ENCODE results near the gene IL1R1.
"Not testable (repeated sequence)": the region's sequence is repeated elsewhere in the genome, so short reads cannot be mapped to it uniquely, and the experiment has no call there.

Gene IL1R1

DNA sequence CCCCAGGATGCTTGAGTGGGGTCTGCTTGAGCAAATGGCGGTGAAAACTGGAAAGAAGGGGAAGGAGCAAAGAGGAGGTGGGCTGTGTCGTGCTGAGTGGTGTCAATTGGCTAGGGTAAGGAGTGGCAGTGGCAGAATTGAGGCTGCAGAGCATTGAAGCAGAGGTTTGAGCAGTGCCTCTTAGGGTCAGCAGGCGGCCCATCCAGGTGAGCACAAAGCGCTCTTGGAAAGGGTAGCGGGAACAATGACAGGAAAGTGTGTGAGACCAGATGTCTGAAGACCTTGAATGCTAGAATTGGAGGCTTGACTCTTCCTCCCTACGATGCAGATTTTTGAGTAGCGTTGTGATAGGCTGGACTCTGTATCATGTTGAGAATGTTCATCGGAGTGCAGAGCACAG, 39.3 kb upstream of the IL1R1 start:
- H2AFZ ChIP-seq (ENCODE audit: low read length) = no peak overlapping the region
- H3K9ac ChIP-seq (ENCODE audit: low read length) = no peak overlapping the region
- H4K20me1 ChIP-seq (ENCODE audit: insufficient read depth, low read length) = no peaks in the 10 kb centered on the region
- no peaks in the 10 kb centered on the region for H3K4me1 ChIP-seq (ENCODE audit: insufficient read depth, low read length, severe bottlenecking)
- H3K27me3 ChIP-seq (ENCODE audit: insufficient read depth, low read length) = no peaks in the 10 kb centered on the region
- no peaks in the 10 kb centered on the region for H3K9me2 ChIP-seq (ENCODE audit: low read depth, low read length)
- H3K36me3 ChIP-seq (ENCODE audit: insufficient read depth, low read length) = no peaks in the 10 kb centered on the region
- no peaks in the 10 kb centered on the region for H3F3A ChIP-seq (ENCODE audit: insufficient read depth, low read length)
- H3K4me2 ChIP-seq (ENCODE audit: low read length) = no peak overlapping the region
- no peak overlapping the region for H3K27ac ChIP-seq (ENCODE audit: low read depth, low read length, poor library complexity, severe bottlenecking)
- no peaks in the 10 kb centered on the region for H3K79me2 ChIP-seq (ENCODE audit: insufficient read depth, low read length)
- no peaks in the 10 kb centered on the region for H3K9me3 ChIP-seq (ENCODE audit: low read length)
- no peak for TF ChIP-seq EZH2 (IDR thresholded peaks at IDR 0.05; ENCODE audit: borderline replicate concordance, low read length)
- TF ChIP-seq CTCF (IDR thresholded peaks at IDR 0.05; ENCODE audit: low read length) = no peak
- no peak overlapping the region for H3K4me3 ChIP-seq (ENCODE audit: low read depth, low read length, poor library complexity, severe bottlenecking)

- H3F3A ChIP-seq (ENCODE audit: insufficient read depth, low read length) = no peaks in the 10 kb centered on the region
- H3K4me1 ChIP-seq (ENCODE audit: insufficient read depth, low read length, severe bottlenecking) = no peaks in the 10 kb centered on the region
- H3K79me2 ChIP-seq (ENCODE audit: insufficient read depth, low read length) = no peaks in the 10 kb centered on the region
- no peak overlapping the region for H3K27ac ChIP-seq (ENCODE audit: low read depth, low read length, poor library complexity, severe bottlenecking)
- no peak overlapping the region for H3K4me2 ChIP-seq (ENCODE audit: low read length)
- TF ChIP-seq CTCF (IDR thresholded peaks at IDR 0.05; ENCODE audit: low read length) (no peak), EZH2 (IDR thresholded peaks at IDR 0.05; ENCODE audit: borderline replicate concordance, low read length) (no peak)
- H3K9ac ChIP-seq (ENCODE audit: low read length) = no peak overlapping the region
- H4K20me1 ChIP-seq (ENCODE audit: insufficient read depth, low read length) = no peaks in the 10 kb centered on the region
- H2AFZ ChIP-seq (ENCODE audit: low read length) = no peak overlapping the region
- no peaks in the 10 kb centered on the region for H3K36me3 ChIP-seq (ENCODE audit: insufficient read depth, low read length)
- no peaks in the 10 kb centered on the region for H3K9me3 ChIP-seq (ENCODE audit: low read length)
- H3K9me2 ChIP-seq (ENCODE audit: low read depth, low read length) = no peaks in the 10 kb centered on the region
- H3K27me3 ChIP-seq (ENCODE audit: insufficient read depth, low read length) = no peaks in the 10 kb centered on the region
- no peak overlapping the region for H3K4me3 ChIP-seq (ENCODE audit: low read depth, low read length, poor library complexity, severe bottlenecking)
These were observed 38.3 kb upstream of the IL1R1 start for GRCh38 chr2:102103992-102104871.

DNA sequence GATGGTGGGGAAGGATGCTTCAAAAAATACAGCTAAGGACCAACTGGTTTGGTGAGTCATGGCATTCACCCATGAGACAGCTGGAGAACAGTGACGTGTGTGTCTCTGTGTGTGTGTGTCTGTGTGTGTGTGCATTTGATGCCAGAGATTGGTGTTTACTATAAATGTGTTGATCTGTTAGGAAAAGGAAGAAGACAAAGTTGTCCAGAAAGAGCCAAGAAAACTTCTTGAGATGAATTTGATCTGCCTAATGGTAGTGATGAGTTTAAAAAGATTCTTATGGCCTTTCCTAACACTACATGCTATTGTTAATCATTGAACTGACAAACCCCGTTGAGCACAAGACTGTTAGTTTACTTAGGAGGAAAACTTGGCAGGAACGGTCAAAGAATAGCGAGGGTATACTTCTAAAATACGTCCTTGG, 36.4 kb upstream of the IL1R1 start:
- H3K36me3 ChIP-seq (ENCODE audit: insufficient read depth, low read length) = no peaks in the 10 kb centered on the region
- TF ChIP-seq EZH2 (IDR thresholded peaks at IDR 0.05; ENCODE audit: borderline replicate concordance, low read length) (no peak), CTCF (IDR thresholded peaks at IDR 0.05; ENCODE audit: low read length) (no peak)
- no peaks in the 10 kb centered on the region for H3F3A ChIP-seq (ENCODE audit: insufficient read depth, low read length)
- no peak overlapping the region for H2AFZ ChIP-seq (ENCODE audit: low read length)
- no peaks in the 10 kb centered on the region for H3K4me1 ChIP-seq (ENCODE audit: insufficient read depth, low read length, severe bottlenecking)
- no peaks in the 10 kb centered on the region for H3K9me2 ChIP-seq (ENCODE audit: low read depth, low read length)
- no peak overlapping the region for H3K27ac ChIP-seq (ENCODE audit: low read depth, low read length, poor library complexity, severe bottlenecking)
- H3K4me3 ChIP-seq (ENCODE audit: low read depth, low read length, poor library complexity, severe bottlenecking) = no peak overlapping the region
- H3K27me3 ChIP-seq (ENCODE audit: insufficient read depth, low read length) = no peaks in the 10 kb centered on the region
- no peak overlapping the region for H3K4me2 ChIP-seq (ENCODE audit: low read length)
- no peaks in the 10 kb centered on the region for H3K9me3 ChIP-seq (ENCODE audit: low read length)
- H3K9ac ChIP-seq (ENCODE audit: low read length) = no peak overlapping the region
- no peaks in the 10 kb centered on the region for H4K20me1 ChIP-seq (ENCODE audit: insufficient read depth, low read length)
- no peaks in the 10 kb centered on the region for H3K79me2 ChIP-seq (ENCODE audit: insufficient read depth, low read length)

DNA sequence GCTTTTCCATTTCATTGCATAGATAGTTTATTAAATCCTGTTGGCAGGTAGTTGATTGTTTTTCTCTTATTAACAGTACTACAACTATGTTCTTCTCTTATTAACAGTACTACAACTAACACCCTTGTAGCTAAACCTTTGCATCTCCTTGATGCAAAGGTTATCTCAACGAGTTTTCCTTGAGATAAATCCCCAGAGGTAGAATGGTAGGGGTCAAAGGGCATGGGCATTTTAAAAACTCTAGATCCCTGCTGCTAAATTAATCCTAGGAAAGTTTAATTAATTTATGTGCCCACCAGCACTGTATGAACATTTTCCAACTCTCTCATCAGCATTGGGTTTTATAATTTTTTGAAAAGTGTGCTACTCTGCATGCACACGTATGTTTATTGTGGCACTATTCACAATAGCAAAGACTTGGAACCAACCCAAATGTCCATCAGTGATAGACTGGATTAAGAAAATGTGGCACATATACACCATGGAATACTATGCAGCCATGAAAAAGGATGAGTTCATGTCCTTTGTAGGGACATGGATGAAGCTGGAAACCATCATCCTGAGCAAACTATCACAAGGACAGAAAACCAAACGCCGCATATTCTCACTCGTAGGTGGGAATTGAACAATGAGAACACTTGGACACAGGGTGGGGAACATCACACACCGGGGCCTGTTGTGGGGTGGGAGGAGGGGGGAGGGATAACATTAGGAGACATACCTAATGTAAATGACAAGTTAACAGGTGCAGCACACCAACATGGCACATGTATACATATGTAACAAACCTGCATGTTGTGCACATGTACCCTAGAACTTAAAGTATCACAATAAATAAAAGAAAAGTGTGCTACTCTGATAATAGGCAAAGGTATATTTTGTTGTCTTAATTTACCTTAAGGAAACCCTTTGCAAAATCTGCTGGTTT, 35.5 kb upstream of the IL1R1 start:
- H3K27me3 ChIP-seq (ENCODE audit: insufficient read depth, low read length); H3K79me2 ChIP-seq (ENCODE audit: insufficient read depth, low read length); H3K4me3 ChIP-seq (ENCODE audit: low read depth, low read length, poor library complexity, severe bottlenecking); H3K9ac ChIP-seq (ENCODE audit: low read length); H3K4me1 ChIP-seq (ENCODE audit: insufficient read depth, low read length, severe bottlenecking); H3K27ac ChIP-seq (ENCODE audit: low read depth, low read length, poor library complexity, severe bottlenecking); H3K4me2 ChIP-seq (ENCODE audit: low read length); H3F3A ChIP-seq (ENCODE audit: insufficient read depth, low read length); H3K9me3 ChIP-seq (ENCODE audit: low read length); H4K20me1 ChIP-seq (ENCODE audit: insufficient read depth, low read length); H3K36me3 ChIP-seq (ENCODE audit: insufficient read depth, low read length); H2AFZ ChIP-seq (ENCODE audit: low read length); H3K9me2 ChIP-seq (ENCODE audit: low read depth, low read length): not testable (repeated sequence)

Measured in OCI-LY1 (cell line).